Measurements from ENCODE around the gene LMTK2.
A peak's percentile ranks its signal among the peaks of the same experiment; 100 is the strongest.

- TF ChIP-seq CTCF (conservative IDR thresholded peaks at IDR 0.05 in 1 of 2, IDR thresholded peaks at IDR 0.05 in 1 of 2; ENCODE audit: low read depth in 1 of 2, low read length in 2 of 2), result peak; percentile 41 to 74
- no peak for TF ChIP-seq EZH2 (IDR thresholded peaks at IDR 0.05; ENCODE audit: low read length, missing control alignments)
These were observed 134.5 kb downstream of the LMTK2 start for GRCh38 chr7:98240961-98241673.

Data from fibroblast of lung (primary cell).